DOHH2 (cell line): ENCODE measurements around the gene MYO7B.

Source experiments
- H3F3A ChIP-seq: fragments of 200-600 bp; sonication (generic), shearing (Covaris generic); 2 replicates; pipeline ENCODE4 v1.6.0; 2016; ENCODE audit warnings: antibody characterized with exemption, mild to moderate bottlenecking; ENCODE audit not compliant: control insufficient read depth, insufficient read depth
- H3K27ac ChIP-seq: fragments of 200-600 bp; sonication (generic); 2 replicates; pipeline ENCODE4 v1.5.1; 2014; ENCODE audit warnings: low read depth, mild to moderate bottlenecking, low read length, moderate library complexity
- H3K27me3 ChIP-seq: fragments of 200-600 bp; sonication (generic); 2 replicates; pipeline ENCODE4 v1.6.1; 2014; ENCODE audit warnings: mild to moderate bottlenecking, low read length, mixed read lengths; ENCODE audit not compliant: control insufficient read depth
- H3K36me3 ChIP-seq: fragments of 200-600 bp; sonication (generic); 2 replicates; pipeline ENCODE4 v1.6.1; 2014; ENCODE audit warnings: mild to moderate bottlenecking, low read length, moderate library complexity, mixed read lengths; ENCODE audit not compliant: control insufficient read depth
- H3K4me1 ChIP-seq: fragments of 200-600 bp; sonication (generic); 2 replicates; pipeline ENCODE4 v1.6.1; 2014; ENCODE audit warnings: mild to moderate bottlenecking, low read length, mixed read lengths; ENCODE audit not compliant: control insufficient read depth
- H3K4me2 ChIP-seq: fragments of 200-600 bp; sonication (generic); 2 replicates; pipeline ENCODE4 v1.6.0; 2014; ENCODE audit warnings: mild to moderate bottlenecking, low read length, moderate library complexity
- H3K4me3 ChIP-seq: fragments of 200-600 bp; sonication (generic); 2 replicates; pipeline ENCODE4 v1.5.1; 2014; ENCODE audit warnings: mild to moderate bottlenecking, low read length, mixed read lengths
- H3K79me2 ChIP-seq: fragments of 200-600 bp; sonication (generic); 2 replicates; pipeline ENCODE4 v1.6.1; 2014; ENCODE audit warnings: mild to moderate bottlenecking, low read length, mixed read lengths; ENCODE audit not compliant: control insufficient read depth
- H3K9me2 ChIP-seq: fragments of 200-600 bp; sonication (generic); replicated peaks from 2 replicates; pipeline ENCODE4 v1.6.1; 2014; ENCODE audit warnings: mild to moderate bottlenecking, low read length, mixed read lengths; ENCODE audit not compliant: control insufficient read depth
- H3K9me3 ChIP-seq: fragments of 200-600 bp; sonication (generic); 2 replicates; pipeline ENCODE4 v1.6.1; 2014; ENCODE audit warnings: antibody characterized with exemption, low read length, mixed read lengths; ENCODE audit not compliant: control insufficient read depth, insufficient read depth
- H4K20me1 ChIP-seq: fragments of 200-600 bp; sonication (generic); 2 replicates; pipeline ENCODE4 v1.6.0; 2014; ENCODE audit warnings: low read depth, mild to moderate bottlenecking, antibody characterized with exemption, low read length, moderate library complexity; ENCODE audit not compliant: control insufficient read depth, insufficient read depth
- EZH2phosphoT487 ChIP-seq: fragments of 200-600 bp; sonication (generic); IDR thresholded peaks from 2 replicates; pipeline ENCODE4 v1.6.1; 2017; ENCODE audit warnings: borderline replicate concordance, mild to moderate bottlenecking, antibody characterized with exemption, low read length, moderate library complexity, mixed read lengths
- TF ChIP-seq, protein P1 (sequence below): fragments of 200-600 bp; sonication (generic); IDR thresholded peaks from one replicate; pipeline ENCODE4 v1.5.1; 2014; ENCODE audit warnings: antibody characterized with exemption, mild to moderate bottlenecking, low read depth, low read length; ENCODE audit not compliant: poor library complexity, severe bottlenecking

The MYO7B gene

GRCh38 chr2:127683056-127683455, 147.6 kb downstream of the MYO7B start:
- H3K79me2 ChIP-seq = no peaks in the 10 kb centered on the region
- no peak overlapping the region for H3K4me2 ChIP-seq
- H3K9me3 ChIP-seq = no peaks in the 10 kb centered on the region; the same call in 1 of the 2 replicates
- no peaks in the 10 kb centered on the region for H3F3A ChIP-seq
- peaks cover 2% of the 10 kb centered on the region; the same call in 1 of the 2 replicates for H3K4me1 ChIP-seq
- TF ChIP-seq EZH2phosphoT487 = no peak
- TF ChIP-seq, protein P1, sequence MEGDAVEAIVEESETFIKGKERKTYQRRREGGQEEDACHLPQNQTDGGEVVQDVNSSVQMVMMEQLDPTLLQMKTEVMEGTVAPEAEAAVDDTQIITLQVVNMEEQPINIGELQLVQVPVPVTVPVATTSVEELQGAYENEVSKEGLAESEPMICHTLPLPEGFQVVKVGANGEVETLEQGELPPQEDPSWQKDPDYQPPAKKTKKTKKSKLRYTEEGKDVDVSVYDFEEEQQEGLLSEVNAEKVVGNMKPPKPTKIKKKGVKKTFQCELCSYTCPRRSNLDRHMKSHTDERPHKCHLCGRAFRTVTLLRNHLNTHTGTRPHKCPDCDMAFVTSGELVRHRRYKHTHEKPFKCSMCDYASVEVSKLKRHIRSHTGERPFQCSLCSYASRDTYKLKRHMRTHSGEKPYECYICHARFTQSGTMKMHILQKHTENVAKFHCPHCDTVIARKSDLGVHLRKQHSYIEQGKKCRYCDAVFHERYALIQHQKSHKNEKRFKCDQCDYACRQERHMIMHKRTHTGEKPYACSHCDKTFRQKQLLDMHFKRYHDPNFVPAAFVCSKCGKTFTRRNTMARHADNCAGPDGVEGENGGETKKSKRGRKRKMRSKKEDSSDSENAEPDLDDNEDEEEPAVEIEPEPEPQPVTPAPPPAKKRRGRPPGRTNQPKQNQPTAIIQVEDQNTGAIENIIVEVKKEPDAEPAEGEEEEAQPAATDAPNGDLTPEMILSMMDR = no peak
- H3K36me3 ChIP-seq = no peaks in the 10 kb centered on the region
- H4K20me1 ChIP-seq = no peaks in the 10 kb centered on the region
- H3K27me3 ChIP-seq = peaks cover 31% of the 10 kb centered on the region
- H3K4me3 ChIP-seq = no peak overlapping the region
- no peaks in the 10 kb centered on the region for H3K9me2 ChIP-seq
- no peak overlapping the region for H3K27ac ChIP-seq

DNA sequence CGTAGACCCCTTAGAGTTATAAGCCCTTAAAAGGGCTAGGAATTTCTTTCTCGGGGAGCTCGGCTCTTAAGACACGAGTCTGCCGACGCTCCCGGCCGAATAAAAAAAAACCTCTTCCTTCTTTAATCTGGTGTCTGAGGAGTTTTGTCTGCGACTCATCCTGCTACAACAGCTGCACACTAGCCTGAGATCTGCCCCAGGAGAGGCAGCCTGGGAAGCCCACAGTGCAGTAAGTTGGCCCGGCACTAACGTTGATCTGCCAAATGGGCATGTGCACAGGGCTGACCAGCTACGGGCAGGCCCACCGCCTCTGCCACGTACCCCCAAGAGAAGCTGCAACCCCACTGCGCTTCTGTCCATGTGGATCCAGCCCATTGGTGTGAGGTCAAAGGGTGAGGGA, 148.3 kb downstream of the MYO7B start:
- TF ChIP-seq, protein P1 = no peak
- no peak for TF ChIP-seq EZH2phosphoT487
- no peaks in the 10 kb centered on the region for H3K36me3 ChIP-seq
- H3K27me3 ChIP-seq = peaks cover 30% of the 10 kb centered on the region
- H3K27ac ChIP-seq = no peak overlapping the region
- no peaks in the 10 kb centered on the region for H3F3A ChIP-seq
- H3K9me3 ChIP-seq = peaks cover 6% of the 10 kb centered on the region; the same call in 1 of the 2 replicates
- H3K9me2 ChIP-seq = no peaks in the 10 kb centered on the region
- peaks cover 2% of the 10 kb centered on the region; the same call in 1 of the 2 replicates for H3K4me1 ChIP-seq
- no peak overlapping the region for H3K4me2 ChIP-seq
- no peak overlapping the region for H3K4me3 ChIP-seq
- H4K20me1 ChIP-seq = no peaks in the 10 kb centered on the region
- no peaks in the 10 kb centered on the region for H3K79me2 ChIP-seq

- H3K4me2 ChIP-seq = no peak overlapping the region
- no peak overlapping the region for H3K27ac ChIP-seq
- peaks cover 14% of the 10 kb centered on the region for H3K9me3 ChIP-seq
- H4K20me1 ChIP-seq = no peaks in the 10 kb centered on the region
- TF ChIP-seq, protein P1 = no peak
- TF ChIP-seq EZH2phosphoT487 = no peak
- H3K9me2 ChIP-seq = no peaks in the 10 kb centered on the region
- H3K27me3 ChIP-seq = peaks cover 21% of the 10 kb centered on the region
- no peak overlapping the region for H3K4me3 ChIP-seq
- peaks cover 2% of the 10 kb centered on the region; the same call in 1 of the 2 replicates for H3K4me1 ChIP-seq
- H3K36me3 ChIP-seq = no peaks in the 10 kb centered on the region
- H3F3A ChIP-seq = no peaks in the 10 kb centered on the region
- no peaks in the 10 kb centered on the region for H3K79me2 ChIP-seq
These were observed 150.1 kb downstream of the MYO7B start for GRCh38 chr2:127685410-127686080.
